ENCODE results near the gene C1orf210. TPM values are rescaled to one million over a fixed set of nuclear protein-coding genes. Genes with fewer than 3 reads are reported as not detected.
A peak's percentile ranks its signal among the peaks of the same experiment; 100 is the strongest.

C1orf210 gene
- total RNA-seq, 1 experiment from 2014 or later: not detected

- H3K4me3 ChIP-seq: no peak overlapping the region
- H3K27me3 ChIP-seq: no peaks in the 10 kb centered on the region
- DNase-seq: no peak
- H3K36me3 ChIP-seq: no peaks in the 10 kb centered on the region
- no peaks in the 10 kb centered on the region for H3K9me3 ChIP-seq
Observed at GRCh38 chr1:43315963-43316737, 30.8 kb upstream of the C1orf210 start.

GRCh38 chr1:43315481-43315880, 30.1 kb upstream of the C1orf210 start:
- DNase-seq: no peak
- H3K4me3 ChIP-seq: no peak overlapping the region
- H3K36me3 ChIP-seq: no peaks in the 10 kb centered on the region
- H3K9me3 ChIP-seq: no peaks in the 10 kb centered on the region
- no peaks in the 10 kb centered on the region for H3K27me3 ChIP-seq

GRCh38 chr1:43314233-43314632, 28.9 kb upstream of the C1orf210 start:
- no peak overlapping the region for H3K4me3 ChIP-seq
- no peaks in the 10 kb centered on the region for H3K9me3 ChIP-seq
- DNase-seq: peak; percentile 28
- H3K27me3 ChIP-seq: no peaks in the 10 kb centered on the region
- H3K36me3 ChIP-seq: no peaks in the 10 kb centered on the region

- no peaks in the 10 kb centered on the region for H3K27me3 ChIP-seq
- DNase-seq: no peak
- H3K4me3 ChIP-seq: no peak overlapping the region
- H3K9me3 ChIP-seq: no peaks in the 10 kb centered on the region
- no peaks in the 10 kb centered on the region for H3K36me3 ChIP-seq
Observed at GRCh38 chr1:43313771-43314170, 28.4 kb upstream of the C1orf210 start.

GRCh38 chr1:43312663-43313515, 27.5 kb upstream of the C1orf210 start:
- DNase-seq: no peak
- no peaks in the 10 kb centered on the region for H3K36me3 ChIP-seq
- H3K4me3 ChIP-seq: no peak overlapping the region
- no peaks in the 10 kb centered on the region for H3K9me3 ChIP-seq
- no peaks in the 10 kb centered on the region for H3K27me3 ChIP-seq

- H3K36me3 ChIP-seq: no peaks in the 10 kb centered on the region
- DNase-seq: no peak
- H3K9me3 ChIP-seq: no peaks in the 10 kb centered on the region
- no peaks in the 10 kb centered on the region for H3K27me3 ChIP-seq
- no peak overlapping the region for H3K4me3 ChIP-seq
Observed at GRCh38 chr1:43312212-43312623, 26.8 kb upstream of the C1orf210 start.

GRCh38 chr1:43311521-43311920, 26.1 kb upstream of the C1orf210 start:
- Histone ChIP-seq H3K36me3 (no peaks in the 10 kb centered on the region), H3K27me3 (no peaks in the 10 kb centered on the region), H3K4me3 (no peak overlapping the region), H3K9me3 (no peaks in the 10 kb centered on the region)
- no peak for DNase-seq

- Histone ChIP-seq H3K36me3 (no peaks in the 10 kb centered on the region), H3K4me3 (no peak overlapping the region), H3K27me3 (no peaks in the 10 kb centered on the region), H3K9me3 (no peaks in the 10 kb centered on the region)
- DNase-seq: no peak
Observed at GRCh38 chr1:43309405-43310025, 24.1 kb upstream of the C1orf210 start.

- Histone ChIP-seq H3K36me3 (no peaks in the 10 kb centered on the region), H3K27me3 (no peaks in the 10 kb centered on the region), H3K9me3 (no peaks in the 10 kb centered on the region), H3K4me3 (no peak overlapping the region)
- DNase-seq: no peak
Observed at GRCh38 chr1:43308635-43309404, 23.4 kb upstream of the C1orf210 start.

GRCh38 chr1:43307458-43308158, 22.2 kb upstream of the C1orf210 start:
- Histone ChIP-seq H3K27me3 (no peaks in the 10 kb centered on the region), H3K4me3 (no peak overlapping the region), H3K9me3 (no peaks in the 10 kb centered on the region), H3K36me3 (no peaks in the 10 kb centered on the region)
- DNase-seq: no peak

- no peak for DNase-seq
- no peaks in the 10 kb centered on the region for H3K9me3 ChIP-seq
- no peak overlapping the region for H3K4me3 ChIP-seq
- no peaks in the 10 kb centered on the region for H3K27me3 ChIP-seq
- no peaks in the 10 kb centered on the region for H3K36me3 ChIP-seq
Observed at GRCh38 chr1:43306688-43307457, 21.5 kb upstream of the C1orf210 start.

GRCh38 chr1:43305926-43306687, 20.7 kb upstream of the C1orf210 start:
- Histone ChIP-seq H3K9me3 (no peaks in the 10 kb centered on the region), H3K27me3 (no peaks in the 10 kb centered on the region), H3K36me3 (no peaks in the 10 kb centered on the region), H3K4me3 (no peak overlapping the region)
- DNase-seq: no peak

- Histone ChIP-seq H3K27me3 (no peaks in the 10 kb centered on the region), H3K36me3 (no peaks in the 10 kb centered on the region), H3K9me3 (no peaks in the 10 kb centered on the region), H3K4me3 (no peak overlapping the region)
- DNase-seq: no peak
Observed at GRCh38 chr1:43305461-43305860, 20.1 kb upstream of the C1orf210 start.

GRCh38 chr1:43304771-43305300, 19.5 kb upstream of the C1orf210 start:
- DNase-seq: no peak
- no peaks in the 10 kb centered on the region for H3K36me3 ChIP-seq
- no peaks in the 10 kb centered on the region for H3K9me3 ChIP-seq
- no peaks in the 10 kb centered on the region for H3K27me3 ChIP-seq
- H3K4me3 ChIP-seq: no peak overlapping the region

- H3K27me3 ChIP-seq: no peaks in the 10 kb centered on the region
- H3K9me3 ChIP-seq: no peaks in the 10 kb centered on the region
- no peaks in the 10 kb centered on the region for H3K36me3 ChIP-seq
- no peak overlapping the region for H3K4me3 ChIP-seq
- no peak for DNase-seq
Observed at GRCh38 chr1:43304314-43304681, 18.9 kb upstream of the C1orf210 start.
